Lower leg skin (tissue), 4 donors: Measurements from ENCODE around the gene SLC35A3. TPM values are rescaled to one million over a fixed set of nuclear protein-coding genes. Genes with fewer than 3 reads are reported as not detected.

Experiments used
- DNase-seq, 2 donors: peaks; one replicate each; pipeline ENCODE4 v3.0.0-alpha.2; 2019; ENCODE audit warnings: low spot score in 2 of 2
- H3K4me3 ChIP-seq: fragments of 200-600 bp; sonication (generic); 2 replicates; pipeline ENCODE4 v1.5.1; 2017; ENCODE audit warnings: mild to moderate bottlenecking, low read depth; ENCODE audit not compliant: poor library complexity, severe bottlenecking
- CTCF ChIP-seq, 3 donors: fragments of 450-650 bp; IDR thresholded peaks; one replicate each; pipeline ENCODE4 v1.5.1; 2016; ENCODE audit warnings: antibody characterized with exemption in 3 of 3, mild to moderate bottlenecking in 3 of 3, moderate library complexity in 2 of 3
- POLR2A ChIP-seq, 2 donors: fragments of 450-650 bp; IDR thresholded peaks; one replicate each; pipeline ENCODE4 v1.6.1; 2016 to 2017; ENCODE audit warnings: antibody characterized with exemption in 2 of 2, mild to moderate bottlenecking in 1 of 2, moderate library complexity in 1 of 2
- WGBS, 2 donors: methylation state at CpG; one replicate each; pipeline ENCODE4 v1.1.5; 2018; 5-methylcytosine and 5-hydroxymethylcytosine counted together
- intact Hi-C: fragments of 100-400 bp; cut with DNase I; formaldehyde crosslinking; loops from one replicate; pipeline ENCODE4 v1.15.0; 2023; ENCODE audit warnings: low total_unique reads
- total RNA-seq, 4 donors: library from RNA; depleted of rRNA; stranded (reverse); fragments of >200 nt; gene quantifications; one replicate each; pipeline ENCODE4 v1.1.0, GENCODE V29; 2016

Gene SLC35A3
- total RNA-seq, 4 donors from 2014 or later: 19.6 to 23.9 (median 22.4) TPM

- WGBS, 2 donors: 91 to 92% methylated on average over 3 of the region's 3 CpGs
- no peak overlapping the region for H3K4me3 ChIP-seq
- intact Hi-C loops: no loop called here
- TF ChIP-seq CTCF (IDR thresholded peaks at IDR 0.05) (no peak), POLR2A (IDR thresholded peaks at IDR 0.05) (no peak)
- no peak for DNase-seq
Observed at GRCh38 chr1:99992760-99993467, 23.1 kb downstream of the SLC35A3 start.

- 98 to 100% methylated on average over 5 of the region's 5 CpGs for WGBS, 2 donors
- no peak for DNase-seq
- intact Hi-C loops: no loop called here
- TF ChIP-seq POLR2A (IDR thresholded peaks at IDR 0.05): no peak
- no peak for TF ChIP-seq CTCF (IDR thresholded peaks at IDR 0.05)
- no peak overlapping the region for H3K4me3 ChIP-seq
Observed at GRCh38 chr1:99993468-99993845, 23.7 kb downstream of the SLC35A3 start.

GRCh38 chr1:99994496-99994895, 24.7 kb downstream of the SLC35A3 start:
- intact Hi-C loops: no loop called here
- no peak overlapping the region for H3K4me3 ChIP-seq
- TF ChIP-seq POLR2A (IDR thresholded peaks at IDR 0.05) (no peak), CTCF (IDR thresholded peaks at IDR 0.05) (no peak)
- no peak for DNase-seq
- 59 to 96% methylated on average over 3 of the region's 3 CpGs for WGBS, 2 donors

- WGBS, 2 donors: 92 to 97% methylated on average over 4 of the region's 4 CpGs
- intact Hi-C loops: no loop called here
- TF ChIP-seq POLR2A (IDR thresholded peaks at IDR 0.05) (no peak), CTCF (IDR thresholded peaks at IDR 0.05) (no peak)
- H3K4me3 ChIP-seq: no peak overlapping the region
- no peak for DNase-seq
Observed at GRCh38 chr1:99996951-99997350, 27.2 kb downstream of the SLC35A3 start.

DNA sequence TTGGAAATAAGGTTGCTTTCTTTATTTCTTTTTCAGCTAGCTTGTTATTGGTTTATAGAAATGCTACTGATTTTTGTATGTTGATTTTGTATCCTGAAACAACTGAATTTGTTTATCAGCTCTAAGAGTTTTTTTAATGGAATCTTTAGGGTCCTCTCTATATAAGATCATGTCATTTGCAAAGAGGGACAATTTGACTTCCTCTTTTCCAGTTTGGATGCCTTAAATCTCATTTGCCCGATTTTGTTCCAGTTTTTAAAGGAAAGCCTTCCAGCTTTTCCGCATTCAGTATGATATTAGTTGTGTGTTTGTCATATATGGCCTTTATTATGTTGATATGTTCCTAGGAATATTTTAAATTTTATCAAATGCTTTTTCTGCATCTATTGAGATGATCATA, 31.7 kb downstream of the SLC35A3 start:
- intact Hi-C loops: no loop called here
- no peak for DNase-seq
- TF ChIP-seq POLR2A (IDR thresholded peaks at IDR 0.05): no peak
- no peak for TF ChIP-seq CTCF (IDR thresholded peaks at IDR 0.05)
- WGBS, 2 donors: 96 to 99% methylated on average over 2 of the region's 2 CpGs
- no peak overlapping the region for H3K4me3 ChIP-seq

- no peak for DNase-seq
- H3K4me3 ChIP-seq: no peak overlapping the region
- TF ChIP-seq CTCF (IDR thresholded peaks at IDR 0.05) (no peak), POLR2A (IDR thresholded peaks at IDR 0.05) (no peak)
- 91 to 100% methylated on average over 1 of the region's 1 CpG for WGBS, 2 donors
- intact Hi-C loops: no loop called here
Observed at GRCh38 chr1:100005424-100005823, 35.6 kb downstream of the SLC35A3 start.
